GM19099 (cell line): ENCODE data around the gene RECK.

Source experiments
- POLR2A ChIP-seq: IDR thresholded peaks from 3 replicates; pipeline ENCODE4 v1.6.1; 2011; ENCODE audit warnings: low read depth; ENCODE audit not compliant: insufficient read length; ENCODE audit errors: extremely low read depth

RECK gene

GRCh38 chr9:36138496-36138895 lies 101.8 kb downstream of the RECK start:
- TF ChIP-seq POLR2A, result no peak

GRCh38 chr9:36138901-36139300 lies 102.2 kb downstream of the RECK start:
- no peak for TF ChIP-seq POLR2A

GRCh38 chr9:36140086-36141084 lies 103.7 kb downstream of the RECK start:
- no peak for TF ChIP-seq POLR2A

- TF ChIP-seq POLR2A, result no peak
These were observed 104.6 kb downstream of the RECK start for GRCh38 chr9:36141288-36141687.

GRCh38 chr9:36141761-36142160 lies 105.0 kb downstream of the RECK start:
- no peak for TF ChIP-seq POLR2A

- no peak for TF ChIP-seq POLR2A
These were observed 106.0 kb downstream of the RECK start for GRCh38 chr9:36142510-36143244.

GRCh38 chr9:36143245-36143641 lies 106.5 kb downstream of the RECK start:
- no peak for TF ChIP-seq POLR2A

GRCh38 chr9:36144309-36145232 lies 107.9 kb downstream of the RECK start:
- TF ChIP-seq POLR2A, result no peak

- TF ChIP-seq POLR2A, result no peak
These were observed 109.3 kb downstream of the RECK start for GRCh38 chr9:36145970-36146369.

GRCh38 chr9:36146651-36147050 lies 109.9 kb downstream of the RECK start:
- TF ChIP-seq POLR2A, result no peak

GRCh38 chr9:36147441-36148175 lies 110.9 kb downstream of the RECK start:
- TF ChIP-seq POLR2A, result no peak

- no peak for TF ChIP-seq POLR2A
These were observed 111.8 kb downstream of the RECK start for GRCh38 chr9:36148311-36149051.

- TF ChIP-seq POLR2A, result no peak
These were observed 112.5 kb downstream of the RECK start for GRCh38 chr9:36149197-36149596.
